ENCODE measurements around the gene SLAMF8.
A peak's percentile ranks its signal among the peaks of the same experiment; 100 is the strongest.

The SLAMF8 gene

DNA sequence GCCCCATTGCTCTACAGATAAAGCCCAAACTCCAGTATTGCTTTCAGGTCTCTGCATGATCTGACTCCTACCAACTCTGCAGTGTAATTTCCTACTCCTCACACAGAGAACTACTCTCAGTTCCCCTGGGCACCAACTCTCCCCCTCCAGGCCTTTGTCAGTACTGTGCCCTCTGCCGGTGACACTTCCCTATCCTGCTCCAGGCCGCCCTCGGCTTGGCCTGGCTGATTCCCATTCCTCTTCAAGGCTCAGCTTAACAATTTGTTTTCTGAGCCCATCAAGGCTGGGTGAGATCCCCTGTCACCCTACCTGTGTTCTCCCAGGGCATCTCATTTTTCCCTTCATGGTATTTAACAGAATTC, 2.6 kb downstream of the SLAMF8 start:
- Histone ChIP-seq H3K27me3 (ENCODE audit: control insufficient read depth, low read length) (peaks cover 3% of the 10 kb centered on the region; the same call in 1 of the 2 replicates), H4K20me1 (ENCODE audit: control insufficient read depth, insufficient read depth, low read depth, low read length) (no peaks in the 10 kb centered on the region), H3K79me2 (ENCODE audit: control insufficient read depth, low read length) (no peaks in the 10 kb centered on the region), H3K9me2 (replicated peaks; ENCODE audit: control insufficient read depth, low read length) (no peaks in the 10 kb centered on the region), H3K4me2 (ENCODE audit: low read length) (no peak overlapping the region), H3K4me3 (ENCODE audit: low read length) (no peak overlapping the region), H3K27ac (ENCODE audit: low read depth, low read length) (no peak overlapping the region), H3K4me1 (ENCODE audit: control insufficient read depth, low read length) (no peaks in the 10 kb centered on the region), H3F3A (ENCODE audit: control insufficient read depth, insufficient read depth) (no peaks in the 10 kb centered on the region), H3K36me3 (ENCODE audit: control insufficient read depth, low read length) (no peaks in the 10 kb centered on the region), H3K9me3 (ENCODE audit: control insufficient read depth, insufficient read depth, low read length) (no peaks in the 10 kb centered on the region)
- TF ChIP-seq, protein P1, sequence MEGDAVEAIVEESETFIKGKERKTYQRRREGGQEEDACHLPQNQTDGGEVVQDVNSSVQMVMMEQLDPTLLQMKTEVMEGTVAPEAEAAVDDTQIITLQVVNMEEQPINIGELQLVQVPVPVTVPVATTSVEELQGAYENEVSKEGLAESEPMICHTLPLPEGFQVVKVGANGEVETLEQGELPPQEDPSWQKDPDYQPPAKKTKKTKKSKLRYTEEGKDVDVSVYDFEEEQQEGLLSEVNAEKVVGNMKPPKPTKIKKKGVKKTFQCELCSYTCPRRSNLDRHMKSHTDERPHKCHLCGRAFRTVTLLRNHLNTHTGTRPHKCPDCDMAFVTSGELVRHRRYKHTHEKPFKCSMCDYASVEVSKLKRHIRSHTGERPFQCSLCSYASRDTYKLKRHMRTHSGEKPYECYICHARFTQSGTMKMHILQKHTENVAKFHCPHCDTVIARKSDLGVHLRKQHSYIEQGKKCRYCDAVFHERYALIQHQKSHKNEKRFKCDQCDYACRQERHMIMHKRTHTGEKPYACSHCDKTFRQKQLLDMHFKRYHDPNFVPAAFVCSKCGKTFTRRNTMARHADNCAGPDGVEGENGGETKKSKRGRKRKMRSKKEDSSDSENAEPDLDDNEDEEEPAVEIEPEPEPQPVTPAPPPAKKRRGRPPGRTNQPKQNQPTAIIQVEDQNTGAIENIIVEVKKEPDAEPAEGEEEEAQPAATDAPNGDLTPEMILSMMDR (IDR thresholded peaks at IDR 0.05; ENCODE audit: low read depth, low read length, poor library complexity, severe bottlenecking), result peak; percentile 55
- no peak for TF ChIP-seq EZH2phosphoT487 (IDR thresholded peaks at IDR 0.05; ENCODE audit: borderline replicate concordance, low read length)

DNA sequence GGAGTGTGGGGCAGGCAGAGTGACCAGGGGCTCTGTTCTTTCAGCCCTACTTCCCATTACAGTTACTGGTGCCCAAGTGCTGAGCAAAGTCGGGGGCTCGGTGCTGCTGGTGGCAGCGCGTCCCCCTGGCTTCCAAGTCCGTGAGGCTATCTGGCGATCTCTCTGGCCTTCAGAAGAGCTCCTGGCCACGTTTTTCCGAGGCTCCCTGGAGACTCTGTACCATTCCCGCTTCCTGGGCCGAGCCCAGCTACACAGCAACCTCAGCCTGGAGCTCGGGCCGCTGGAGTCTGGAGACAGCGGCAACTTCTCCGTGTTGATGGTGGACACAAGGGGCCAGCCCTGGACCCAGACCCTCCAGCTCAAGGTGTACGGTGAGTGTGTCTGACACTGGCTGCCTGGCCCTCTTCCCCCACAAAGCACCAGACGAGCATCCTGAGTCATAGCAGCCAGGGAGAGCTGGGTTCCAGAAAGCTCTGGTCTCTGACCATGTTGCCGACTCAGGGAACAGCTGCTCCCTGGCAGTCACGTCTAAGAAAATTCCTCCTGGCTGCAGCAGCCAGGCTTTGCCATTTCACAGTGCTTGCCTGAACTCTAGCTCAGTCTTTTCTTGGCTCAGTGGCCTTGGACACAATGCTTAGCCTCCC, 3.3 kb downstream of the SLAMF8 start:
- Histone ChIP-seq H3K9me2 (replicated peaks; ENCODE audit: control insufficient read depth, low read length) (no peaks in the 10 kb centered on the region), H4K20me1 (ENCODE audit: control insufficient read depth, insufficient read depth, low read depth, low read length) (no peaks in the 10 kb centered on the region), H3K27me3 (ENCODE audit: control insufficient read depth, low read length) (0 out of 2 replicates have a peak, but pooled peaks cover under 1% of the 10 kb centered on the region), H3K79me2 (ENCODE audit: control insufficient read depth, low read length) (no peaks in the 10 kb centered on the region), H3K4me2 (ENCODE audit: low read length) (no peak overlapping the region), H3K36me3 (ENCODE audit: control insufficient read depth, low read length) (no peaks in the 10 kb centered on the region), H3K27ac (ENCODE audit: low read depth, low read length) (no peak overlapping the region), H3F3A (ENCODE audit: control insufficient read depth, insufficient read depth) (no peaks in the 10 kb centered on the region), H3K4me3 (ENCODE audit: low read length) (no peak overlapping the region), H3K4me1 (ENCODE audit: control insufficient read depth, low read length) (no peaks in the 10 kb centered on the region), H3K9me3 (ENCODE audit: control insufficient read depth, insufficient read depth, low read length) (no peaks in the 10 kb centered on the region)
- TF ChIP-seq, protein P1 (IDR thresholded peaks at IDR 0.05; ENCODE audit: low read depth, low read length, poor library complexity, severe bottlenecking), result no peak
- TF ChIP-seq EZH2phosphoT487 (IDR thresholded peaks at IDR 0.05; ENCODE audit: borderline replicate concordance, low read length), result no peak

DNA sequence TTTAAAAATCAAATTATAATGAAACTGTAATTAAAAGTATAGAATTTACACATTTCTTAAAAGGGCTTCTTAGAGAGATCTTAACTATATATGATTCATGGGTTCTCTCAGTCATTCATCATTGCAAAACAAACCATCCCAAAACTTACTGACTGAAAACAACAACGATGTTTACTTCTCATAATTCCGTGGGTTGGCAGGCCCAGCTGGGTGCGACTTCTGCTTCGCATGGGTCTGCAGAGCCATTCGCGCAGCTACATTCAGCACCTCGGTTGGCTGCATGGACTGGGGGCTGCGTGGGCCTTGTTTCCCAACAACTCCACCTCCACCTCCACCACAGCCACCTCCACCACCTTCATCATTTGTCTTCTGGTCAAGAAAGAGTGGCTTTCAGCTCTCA, 4.0 kb downstream of the SLAMF8 start:
- no peaks in the 10 kb centered on the region for H3K4me1 ChIP-seq (ENCODE audit: control insufficient read depth, low read length)
- no peaks in the 10 kb centered on the region for H3K36me3 ChIP-seq (ENCODE audit: control insufficient read depth, low read length)
- no peak overlapping the region for H3K27ac ChIP-seq (ENCODE audit: low read depth, low read length)
- H3F3A ChIP-seq (ENCODE audit: control insufficient read depth, insufficient read depth), result no peaks in the 10 kb centered on the region
- no peaks in the 10 kb centered on the region for H3K27me3 ChIP-seq (ENCODE audit: control insufficient read depth, low read length)
- H3K4me3 ChIP-seq (ENCODE audit: low read length), result no peak overlapping the region
- H3K4me2 ChIP-seq (ENCODE audit: low read length), result no peak overlapping the region
- H3K9me3 ChIP-seq (ENCODE audit: control insufficient read depth, insufficient read depth, low read length), result no peaks in the 10 kb centered on the region
- H4K20me1 ChIP-seq (ENCODE audit: control insufficient read depth, insufficient read depth, low read depth, low read length), result no peaks in the 10 kb centered on the region
- no peaks in the 10 kb centered on the region for H3K9me2 ChIP-seq (replicated peaks; ENCODE audit: control insufficient read depth, low read length)
- no peaks in the 10 kb centered on the region for H3K79me2 ChIP-seq (ENCODE audit: control insufficient read depth, low read length)
- TF ChIP-seq, protein P1 (IDR thresholded peaks at IDR 0.05; ENCODE audit: low read depth, low read length, poor library complexity, severe bottlenecking), result no peak
- TF ChIP-seq EZH2phosphoT487 (IDR thresholded peaks at IDR 0.05; ENCODE audit: borderline replicate concordance, low read length), result no peak
